ENCODE measurements around the gene RIOK1. TPM values are rescaled to one million over a fixed set of nuclear protein-coding genes. Genes with fewer than 3 reads are reported as not detected.

The RIOK1 gene
- total and polyA plus RNA-seq, 2 of the 13 experiments (the other 11 are each of a cell fraction or from before 2014, with no cell fraction given), result 9.4 to 37.8 TPM

- no peaks in the 10 kb centered on the region for H3K79me2 ChIP-seq (ENCODE audit: insufficient read depth, low read length)
- no peak overlapping the region for H2AFZ ChIP-seq (ENCODE audit: low read length)
- ATAC-seq (no peak), FAIRE-seq (no peak), DNase-seq (ENCODE audit: low spot score) (no peak)
- intact Hi-C loops (cut with micrococcal nuclease; ENCODE audit: unreplicated experiment), result no loop called here
- H3K4me2 ChIP-seq (ENCODE audit: low read depth, low read length), result no peak overlapping the region
- H3K9ac ChIP-seq (ENCODE audit: insufficient read depth, low read depth, low read length), result no peak overlapping the region
- H3K36me3 ChIP-seq (replicated peaks in 1 of 2; ENCODE audit: control insufficient read depth in 1 of 2, insufficient read depth in 2 of 2, low read length in 2 of 2), result peaks cover 18 to 88% of the 10 kb centered on the region in 2 experiments
- no peak overlapping the region for H3K27ac ChIP-seq (ENCODE audit: extremely low read length, insufficient read depth, low read length)
- no peaks in the 10 kb centered on the region for H3K27me3 ChIP-seq (ENCODE audit: control insufficient read depth in 1 of 2, insufficient read depth in 2 of 2, low read length in 2 of 2)
- H3K4me3 ChIP-seq (replicated peaks in 1 of 3; ENCODE audit: insufficient read depth in 1 of 3, low read depth in 2 of 3, low read length in 3 of 3), result no peak overlapping the region
- BruUV-seq (replicated peaks), result no TSS peak
- no peaks in the 10 kb centered on the region for H3K9me3 ChIP-seq (ENCODE audit: low read length)
- ChIA-PET POLR2A (no interaction called here), CTCF (ENCODE audit: low intra/inter-chr PET ratio, low total read pairs) (no interaction called here)
- H3K4me1 ChIP-seq (ENCODE audit: insufficient read depth, low read length), result no peaks in the 10 kb centered on the region
- H4K20me1 ChIP-seq (ENCODE audit: insufficient read depth, low read length), result no peaks in the 10 kb centered on the region
- in situ Hi-C loops (cut with HindIII; ENCODE audit: extremely low pct_ligation_motif_present, low pct_unique_long_range_greater_than_20kb), result loop anchor here (10.0 kb wide), 1 partner anchor 100 kb away; no protein-coding TSS in a partner anchor
- 94% methylated on average over 5 of the region's 5 CpGs for WGBS (ENCODE audit: low lambda C conversion rate)
- TF ChIP-seq ZNF564 (CRISPR knock-in tag; IDR thresholded peaks at IDR 0.05) (no peak), RFXAP (CRISPR knock-in tag; IDR thresholded peaks at IDR 0.05; ENCODE audit: borderline replicate concordance) (no peak), KDM6A (CRISPR knock-in tag; IDR thresholded peaks at IDR 0.05; ENCODE audit: low read depth) (no peak), BCL6 (CRISPR knock-in tag; IDR thresholded peaks at IDR 0.05) (no peak), ZNF552 (CRISPR knock-in tag; IDR thresholded peaks at IDR 0.05; ENCODE audit: borderline replicate concordance) (no peak), AFF4 (CRISPR knock-in tag; IDR thresholded peaks at IDR 0.05) (no peak), SATB2 (CRISPR knock-in tag; IDR thresholded peaks at IDR 0.05) (no peak), ZNF503 (CRISPR knock-in tag; IDR thresholded peaks at IDR 0.05) (no peak), ZNF777 (CRISPR knock-in tag; IDR thresholded peaks at IDR 0.05) (no peak), AKAP8 (CRISPR knock-in tag; IDR thresholded peaks at IDR 0.05) (no peak), SNAPC4 (CRISPR knock-in tag; IDR thresholded peaks at IDR 0.05) (no peak), SMARCC2 (IDR thresholded peaks at IDR 0.05) (no peak), ZNF674 (CRISPR knock-in tag; IDR thresholded peaks at IDR 0.05; ENCODE audit: low read depth) (no peak), THAP8 (CRISPR knock-in tag; IDR thresholded peaks at IDR 0.05; ENCODE audit: borderline replicate concordance) (no peak)
Measured at GRCh38 chr6:7404546-7404945, 14.9 kb downstream of the RIOK1 start.

Measured in HepG2 (cell line).